ENCODE results near the gene ZNF692. TPM values are rescaled to one million over a fixed set of nuclear protein-coding genes. Genes with fewer than 3 reads are reported as not detected.

ZNF692 gene
- total and polyA plus RNA-seq, 2 of the 13 experiments (the other 11 are each of a cell fraction or from before 2014, with no cell fraction given): 27.3 to 45.8 TPM

DNA sequence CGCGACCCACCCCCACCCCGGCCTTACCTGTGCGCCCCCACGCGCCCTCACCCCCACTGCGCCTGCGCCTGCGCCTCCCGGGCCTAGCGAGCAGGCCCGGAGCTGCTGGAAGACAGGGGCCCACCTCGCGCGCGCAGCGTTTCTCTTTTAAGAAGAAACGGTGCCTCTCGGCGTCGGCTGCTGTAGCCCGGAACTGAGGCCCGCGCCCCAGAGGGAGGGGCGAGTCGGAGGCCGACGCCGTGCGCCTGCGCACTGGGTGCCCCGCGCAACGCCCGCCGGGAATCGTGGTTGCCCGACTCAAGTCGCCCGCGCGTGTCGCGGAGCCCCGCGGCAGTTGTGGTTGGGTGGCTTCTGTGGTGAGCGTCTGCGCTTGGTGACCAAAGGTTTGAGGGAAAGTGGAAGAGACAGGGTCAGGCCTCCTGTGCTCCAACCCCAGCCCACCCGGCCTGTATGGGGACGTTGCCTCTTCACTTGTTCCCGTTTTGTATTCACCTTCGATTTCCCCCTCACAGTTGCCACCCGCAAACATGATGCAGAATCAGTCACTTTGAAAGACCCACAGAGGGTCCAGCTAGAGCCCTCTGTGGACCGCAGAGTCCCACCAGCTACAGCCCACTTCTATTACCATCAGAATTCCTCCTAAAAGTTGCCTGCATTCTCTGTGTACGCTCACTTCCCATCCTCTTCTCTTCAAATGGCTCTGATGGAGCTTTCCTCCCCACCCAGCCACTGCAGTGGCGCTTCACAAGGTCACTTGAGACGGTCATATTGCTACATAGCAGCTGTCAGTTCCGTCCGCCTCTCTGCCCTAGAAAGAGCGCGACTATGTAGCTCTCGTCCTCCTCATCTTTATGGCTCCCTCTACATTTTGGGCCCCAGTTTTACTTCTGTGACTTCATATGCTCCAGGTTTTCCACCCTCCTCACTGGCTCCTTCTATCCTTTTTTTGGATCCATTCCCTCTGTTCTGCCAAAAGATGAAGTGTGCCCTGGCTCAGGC, at the start of gene ZNF692 (continued):
- TF ChIP-seq ZNF674 (CRISPR knock-in tag; IDR thresholded peaks at IDR 0.05; ENCODE audit: low read depth): no peak
- no peak; the same call in 1 of the 2 replicates for TF ChIP-seq ZBTB7B (CRISPR knock-in tag; IDR thresholded peaks at IDR 0.05)
- TF ChIP-seq GZF1 (CRISPR knock-in tag; IDR thresholded peaks at IDR 0.05): no peak
- TF ChIP-seq, protein P1, sequence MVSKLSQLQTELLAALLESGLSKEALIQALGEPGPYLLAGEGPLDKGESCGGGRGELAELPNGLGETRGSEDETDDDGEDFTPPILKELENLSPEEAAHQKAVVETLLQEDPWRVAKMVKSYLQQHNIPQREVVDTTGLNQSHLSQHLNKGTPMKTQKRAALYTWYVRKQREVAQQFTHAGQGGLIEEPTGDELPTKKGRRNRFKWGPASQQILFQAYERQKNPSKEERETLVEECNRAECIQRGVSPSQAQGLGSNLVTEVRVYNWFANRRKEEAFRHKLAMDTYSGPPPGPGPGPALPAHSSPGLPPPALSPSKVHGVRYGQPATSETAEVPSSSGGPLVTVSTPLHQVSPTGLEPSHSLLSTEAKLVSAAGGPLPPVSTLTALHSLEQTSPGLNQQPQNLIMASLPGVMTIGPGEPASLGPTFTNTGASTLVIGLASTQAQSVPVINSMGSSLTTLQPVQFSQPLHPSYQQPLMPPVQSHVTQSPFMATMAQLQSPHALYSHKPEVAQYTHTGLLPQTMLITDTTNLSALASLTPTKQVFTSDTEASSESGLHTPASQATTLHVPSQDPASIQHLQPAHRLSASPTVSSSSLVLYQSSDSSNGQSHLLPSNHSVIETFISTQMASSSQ (IDR thresholded peaks at IDR 0.05; ENCODE audit: low read depth): no peak
- TF ChIP-seq, protein P1 (CRISPR knock-in tag; IDR thresholded peaks at IDR 0.05; ENCODE audit: borderline replicate concordance): 0 out of 2 replicates have a peak, but pooled peaks have one; percentile 4
- no peak; the same call in 1 of the 2 replicates for TF ChIP-seq ZNF20 (CRISPR knock-in tag; IDR thresholded peaks at IDR 0.05)
- no peak; the same call in 1 of the 2 replicates for TF ChIP-seq TGIF2 (CRISPR knock-in tag; IDR thresholded peaks at IDR 0.05)
- no peak for TF ChIP-seq ZNF446 (CRISPR knock-in tag; IDR thresholded peaks at IDR 0.05)
- no peak for TF ChIP-seq ZNF12 (CRISPR knock-in tag; IDR thresholded peaks at IDR 0.05)
- no peak for TF ChIP-seq MTA1 (CRISPR knock-in tag; IDR thresholded peaks at IDR 0.05; ENCODE audit: borderline replicate concordance)
- no peak for TF ChIP-seq GTF2F1 (IDR thresholded peaks at IDR 0.05; ENCODE audit: low read length)
- no peak for TF ChIP-seq ZNF850 (CRISPR knock-in tag; conservative IDR thresholded peaks at IDR 0.05)
- TF ChIP-seq EZH2 (conservative IDR thresholded peaks at IDR 0.05; ENCODE audit: low read depth, low read length): no peak
- TF ChIP-seq, protein P2, sequence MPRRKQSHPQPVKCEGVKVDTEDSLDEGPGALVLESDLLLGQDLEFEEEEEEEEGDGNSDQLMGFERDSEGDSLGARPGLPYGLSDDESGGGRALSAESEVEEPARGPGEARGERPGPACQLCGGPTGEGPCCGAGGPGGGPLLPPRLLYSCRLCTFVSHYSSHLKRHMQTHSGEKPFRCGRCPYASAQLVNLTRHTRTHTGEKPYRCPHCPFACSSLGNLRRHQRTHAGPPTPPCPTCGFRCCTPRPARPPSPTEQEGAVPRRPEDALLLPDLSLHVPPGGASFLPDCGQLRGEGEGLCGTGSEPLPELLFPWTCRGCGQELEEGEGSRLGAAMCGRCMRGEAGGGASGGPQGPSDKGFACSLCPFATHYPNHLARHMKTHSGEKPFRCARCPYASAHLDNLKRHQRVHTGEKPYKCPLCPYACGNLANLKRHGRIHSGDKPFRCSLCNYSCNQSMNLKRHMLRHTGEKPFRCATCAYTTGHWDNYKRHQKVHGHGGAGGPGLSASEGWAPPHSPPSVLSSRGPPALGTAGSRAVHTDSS (CRISPR knock-in tag; conservative IDR thresholded peaks at IDR 0.05): no peak
- TF ChIP-seq, protein P3, sequence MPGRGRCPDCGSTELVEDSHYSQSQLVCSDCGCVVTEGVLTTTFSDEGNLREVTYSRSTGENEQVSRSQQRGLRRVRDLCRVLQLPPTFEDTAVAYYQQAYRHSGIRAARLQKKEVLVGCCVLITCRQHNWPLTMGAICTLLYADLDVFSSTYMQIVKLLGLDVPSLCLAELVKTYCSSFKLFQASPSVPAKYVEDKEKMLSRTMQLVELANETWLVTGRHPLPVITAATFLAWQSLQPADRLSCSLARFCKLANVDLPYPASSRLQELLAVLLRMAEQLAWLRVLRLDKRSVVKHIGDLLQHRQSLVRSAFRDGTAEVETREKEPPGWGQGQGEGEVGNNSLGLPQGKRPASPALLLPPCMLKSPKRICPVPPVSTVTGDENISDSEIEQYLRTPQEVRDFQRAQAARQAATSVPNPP (CRISPR knock-in tag; IDR thresholded peaks at IDR 0.05): no peak
- TF ChIP-seq KDM3A (CRISPR knock-in tag; IDR thresholded peaks at IDR 0.05; ENCODE audit: low read depth): no peak
- 0 out of 2 replicates have a peak, but pooled peaks have one; percentile 20 for TF ChIP-seq ZIK1 (CRISPR knock-in tag; IDR thresholded peaks at IDR 0.05; ENCODE audit: borderline replicate concordance, low read depth)
- TF ChIP-seq, protein P4, sequence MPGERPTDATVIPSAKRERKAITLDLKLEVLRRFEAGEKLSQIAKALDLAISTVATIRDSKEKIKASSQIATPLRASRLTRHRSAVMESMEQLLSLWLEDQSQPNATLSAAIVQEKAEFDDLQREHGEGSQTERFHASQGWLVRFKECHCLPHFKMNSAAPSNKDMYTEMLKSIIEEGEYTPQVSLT (CRISPR knock-in tag; IDR thresholded peaks at IDR 0.05; ENCODE audit: borderline replicate concordance, low read depth): no peak
- no peak for TF ChIP-seq JDP2 (CRISPR knock-in tag; IDR thresholded peaks at IDR 0.05; ENCODE audit: borderline replicate concordance)
- no peak; the same call in 1 of the 2 replicates for TF ChIP-seq ZNF772 (CRISPR knock-in tag; IDR thresholded peaks at IDR 0.05)

Measured in HepG2 (cell line).